Effector memory CD8-positive, alpha-beta T cell (primary cell): ENCODE measurements around the gene TMEM181.
"Not testable (repeated sequence)": the region's sequence is repeated elsewhere in the genome, so short reads cannot be mapped to it uniquely, and the experiment has no call there.

Experiments
- ATAC-seq: fragments of 150-1000 bp; cut with Tn5 transposase; replicated peaks from 2 replicates; pipeline ENCODE4 v1.10.0; 2021; ENCODE audit warnings: mild to moderate bottlenecking, moderate library complexity
- DNase-seq, 3 experiments: peaks; one replicate each; pipeline ENCODE4 v3.0.0; 2021
- H3K27ac Mint-ChIP-seq, 2 donors: one replicate each; pipeline ENCODE4 v1.8.0; 2022; ENCODE audit warnings: mild to moderate bottlenecking in 2 of 2, mixed read lengths in 2 of 2, moderate library complexity in 2 of 2
- H3K27me3 Mint-ChIP-seq, 2 donors: one replicate each; pipeline ENCODE4 v1.8.0; 2022; ENCODE audit warnings: mixed read lengths in 2 of 2
- H3K36me3 Mint-ChIP-seq: one replicate; pipeline ENCODE4 v1.8.0; 2022; ENCODE audit warnings: mild to moderate bottlenecking, moderate library complexity, mixed read lengths; ENCODE audit not compliant: insufficient read depth
- H3K4me1 Mint-ChIP-seq, 2 donors: one replicate each; pipeline ENCODE4 v1.8.0; 2022; ENCODE audit warnings: low read depth in 2 of 2, mixed read lengths in 2 of 2
- H3K4me3 Mint-ChIP-seq, 2 donors: one replicate each; pipeline ENCODE4 v1.8.0; 2022; ENCODE audit warnings: mild to moderate bottlenecking in 2 of 2, mixed read lengths in 2 of 2, moderate library complexity in 2 of 2
- H3K9me3 Mint-ChIP-seq, 2 donors: one replicate each; pipeline ENCODE4 v1.8.0; 2022; ENCODE audit warnings: mixed read lengths in 2 of 2

Gene TMEM181

DNA sequence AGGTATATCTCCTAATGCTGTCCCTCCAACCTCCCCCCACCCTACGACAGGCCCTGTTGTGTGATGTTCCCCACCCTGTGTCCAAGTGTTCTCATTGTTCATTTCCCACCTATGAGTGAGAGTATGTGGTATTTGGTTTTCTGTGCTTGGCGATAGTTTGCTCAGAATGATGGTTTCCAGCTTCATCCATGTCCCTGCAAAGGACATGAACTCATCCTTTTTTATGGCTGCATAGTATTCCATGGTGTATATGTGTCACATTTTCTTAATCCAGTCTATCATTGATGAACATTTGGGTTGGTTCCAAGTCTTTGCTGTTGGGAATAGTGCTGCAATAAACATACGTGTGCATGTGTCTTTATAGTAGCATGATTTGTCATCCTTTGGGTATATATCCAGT lies 54.7 kb downstream of the TMEM181 start:
- peaks cover 46% of the 10 kb centered on the region for H3K36me3 Mint-ChIP-seq
- H3K4me3 Mint-ChIP-seq, DNase-seq, H3K9me3 Mint-ChIP-seq, ATAC-seq, H3K27me3 Mint-ChIP-seq: not testable (repeated sequence)
- peaks cover 23 to 34% of the 10 kb centered on the region in 2 donors for H3K4me1 Mint-ChIP-seq
- H3K27ac Mint-ChIP-seq: peak overlapping the region in 1 of 2 donors; percentile 35

DNA sequence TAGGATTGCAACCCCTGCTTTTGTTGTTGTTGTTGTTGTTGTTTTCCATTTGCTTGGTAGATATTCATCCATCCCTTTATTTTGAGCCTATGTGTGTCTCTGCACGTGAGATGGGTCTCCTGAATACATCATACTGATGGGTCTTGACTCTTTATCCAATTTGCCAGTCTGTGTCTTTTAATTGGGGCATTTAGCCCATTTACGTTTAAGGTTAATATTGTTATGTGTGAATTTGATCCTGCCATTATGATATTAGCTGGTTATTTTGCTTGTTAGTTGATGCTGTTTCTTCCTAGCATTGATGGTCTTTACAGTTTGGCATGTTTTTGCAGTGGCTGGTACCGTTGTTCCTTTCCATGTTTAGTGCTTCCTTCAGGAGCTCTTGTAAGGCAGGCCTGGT lies 58.4 kb downstream of the TMEM181 start:
- not testable (repeated sequence) for DNase-seq
- peak overlapping the region; percentile 62 to 90 for H3K27ac Mint-ChIP-seq
- peaks cover 42% of the 10 kb centered on the region for H3K36me3 Mint-ChIP-seq

DNA sequence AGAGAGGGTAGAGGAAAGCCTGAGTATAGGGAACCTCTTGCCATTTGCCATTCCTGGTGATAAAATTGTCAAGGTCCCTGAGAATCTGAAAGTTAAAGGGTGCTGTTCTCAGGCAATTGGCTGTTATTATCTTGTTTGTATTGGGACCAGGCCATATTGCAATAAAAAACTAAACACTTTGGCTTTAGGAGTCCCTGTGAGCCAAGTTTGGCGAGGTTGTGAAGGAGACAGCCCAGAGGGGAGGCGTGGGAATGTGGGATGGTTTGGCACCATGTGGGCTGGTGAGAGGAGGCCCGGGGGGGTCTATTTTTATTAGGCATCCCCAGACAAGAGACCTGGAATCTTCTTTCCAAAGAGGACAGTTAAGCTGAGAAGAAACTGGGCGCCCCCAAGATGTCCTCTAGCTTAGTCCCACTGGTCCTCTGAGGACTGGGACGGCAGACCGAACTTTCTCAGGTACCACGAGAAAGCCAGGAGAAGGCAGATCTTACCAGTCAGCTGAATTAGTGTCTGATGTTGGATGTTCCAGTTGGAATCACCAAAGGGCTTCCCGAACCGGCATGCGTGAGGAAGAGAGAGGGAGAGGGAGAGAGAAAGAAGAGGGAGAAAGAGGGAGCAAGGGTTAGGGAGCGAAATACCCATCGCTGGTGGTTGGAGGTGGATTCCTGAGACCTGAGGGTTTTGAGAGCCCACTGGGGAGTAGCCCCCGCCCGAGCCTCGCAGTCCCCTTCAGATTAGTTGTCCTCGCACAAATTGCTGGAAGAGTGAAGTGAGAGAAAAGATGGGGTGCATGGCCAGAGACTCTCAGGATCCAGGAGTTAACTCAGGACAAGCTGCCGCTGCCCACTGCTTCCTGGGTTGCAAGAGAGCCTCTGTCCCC lies 60.3 kb downstream of the TMEM181 start:
- H3K4me1 Mint-ChIP-seq: peaks cover 30 to 43% of the 10 kb centered on the region in 2 donors
- ATAC-seq: no peak
- DNase-seq: no peak
- H3K27me3 Mint-ChIP-seq: no peaks in the 10 kb centered on the region
- H3K9me3 Mint-ChIP-seq: no peaks in the 10 kb centered on the region
- peak overlapping the region; percentile 62 to 90 for H3K27ac Mint-ChIP-seq
- no peak overlapping the region for H3K4me3 Mint-ChIP-seq
- H3K36me3 Mint-ChIP-seq: peaks cover 56% of the 10 kb centered on the region

More for the DNA sequence above, 58.4 kb downstream of the TMEM181 start:
- H3K4me1 Mint-ChIP-seq: peaks cover 30 to 45% of the 10 kb centered on the region in 2 donors
- not testable (repeated sequence) for ATAC-seq, H3K27me3 Mint-ChIP-seq, H3K4me3 Mint-ChIP-seq, H3K9me3 Mint-ChIP-seq

DNA sequence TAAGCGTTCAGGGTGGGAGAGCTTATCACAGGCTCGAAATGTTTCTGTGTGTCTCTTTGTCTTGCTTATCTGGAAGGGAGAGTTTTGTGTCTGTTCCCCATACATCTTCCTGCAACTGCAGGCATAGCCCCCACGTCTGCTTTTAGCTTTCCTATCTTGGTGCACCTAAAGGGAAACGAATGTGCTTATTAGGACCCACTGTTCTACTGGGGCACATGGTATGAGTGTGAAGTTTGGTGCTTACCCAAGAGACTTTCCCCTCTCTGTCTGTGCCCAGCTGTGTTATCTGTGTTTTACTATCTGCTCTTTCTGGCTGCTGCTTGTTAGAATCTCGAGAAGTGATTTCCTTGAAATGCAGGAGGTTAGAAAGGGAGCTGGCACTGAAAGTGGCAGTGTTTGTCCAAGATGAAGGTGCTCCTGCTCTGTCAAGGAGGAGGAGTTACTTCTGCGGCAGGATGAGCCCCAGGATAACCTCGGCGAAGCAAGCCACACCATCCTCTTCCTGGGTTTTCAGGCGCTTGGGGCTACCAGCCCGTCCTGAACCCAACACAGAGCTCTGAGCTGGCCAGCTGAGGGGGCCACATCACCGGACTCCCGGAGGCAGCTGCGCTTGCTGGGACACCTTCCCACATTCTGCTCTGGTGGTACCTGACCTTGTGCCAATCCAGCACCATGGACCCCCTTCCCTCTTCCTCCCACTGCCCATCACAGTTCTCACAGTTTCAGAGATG lies 61.2 kb downstream of the TMEM181 start:
- H3K9me3 Mint-ChIP-seq: no peaks in the 10 kb centered on the region
- no peak overlapping the region for H3K4me3 Mint-ChIP-seq
- H3K36me3 Mint-ChIP-seq: peaks cover 66% of the 10 kb centered on the region
- no peak for ATAC-seq
- peaks cover 34 to 44% of the 10 kb centered on the region in 2 donors for H3K4me1 Mint-ChIP-seq
- H3K27me3 Mint-ChIP-seq: no peaks in the 10 kb centered on the region
- peak overlapping the region; percentile 62 to 90 for H3K27ac Mint-ChIP-seq
- DNase-seq: no peak

DNA sequence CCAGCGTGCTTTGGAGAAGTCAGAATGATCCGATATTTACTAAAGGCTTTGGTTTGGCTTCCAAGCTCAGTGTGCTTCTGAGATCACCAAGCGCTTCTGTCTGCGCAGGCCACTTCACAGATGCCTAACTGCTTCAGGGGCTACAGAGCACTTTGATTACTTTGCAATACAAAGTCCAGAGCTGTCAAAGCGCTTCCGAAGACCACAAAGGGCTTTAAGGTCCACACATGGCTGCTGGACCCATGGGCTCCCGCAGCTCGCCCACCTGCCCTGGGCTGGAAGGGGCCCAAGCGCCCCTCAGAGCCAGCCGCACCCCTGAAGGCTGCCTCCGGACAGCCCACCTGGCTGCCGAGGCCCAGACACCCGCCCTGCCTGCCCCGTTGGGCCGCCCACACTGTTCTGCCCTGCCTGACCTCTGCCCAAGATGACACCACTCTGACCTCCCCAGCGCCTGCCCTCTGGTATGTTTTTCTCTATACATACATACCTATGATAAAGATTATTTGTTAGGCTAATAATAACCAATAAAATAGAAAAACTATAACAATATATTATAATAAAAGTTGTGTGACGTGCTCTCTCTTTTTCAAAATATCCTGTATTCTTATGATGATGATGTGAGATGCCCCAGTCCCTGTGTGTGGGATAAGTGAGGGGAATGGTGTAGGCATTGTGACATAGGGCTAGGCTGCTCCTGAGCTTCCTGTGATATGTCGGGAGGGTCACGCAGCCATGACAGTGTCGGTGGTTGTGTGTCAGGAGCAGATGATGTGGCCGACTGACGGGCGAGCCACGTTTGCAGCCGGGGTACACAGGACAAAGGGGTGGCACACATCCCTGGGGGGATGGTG lies 62.0 kb downstream of the TMEM181 start:
- DNase-seq (no peak), ATAC-seq (no peak)
- peaks cover 73% of the 10 kb centered on the region for H3K36me3 Mint-ChIP-seq
- H3K4me3 Mint-ChIP-seq: no peak overlapping the region
- peak overlapping the region; percentile 62 to 90 for H3K27ac Mint-ChIP-seq
- no peaks in the 10 kb centered on the region for H3K27me3 Mint-ChIP-seq
- peaks cover 38 to 45% of the 10 kb centered on the region in 2 donors for H3K4me1 Mint-ChIP-seq
- H3K9me3 Mint-ChIP-seq: no peaks in the 10 kb centered on the region

DNA sequence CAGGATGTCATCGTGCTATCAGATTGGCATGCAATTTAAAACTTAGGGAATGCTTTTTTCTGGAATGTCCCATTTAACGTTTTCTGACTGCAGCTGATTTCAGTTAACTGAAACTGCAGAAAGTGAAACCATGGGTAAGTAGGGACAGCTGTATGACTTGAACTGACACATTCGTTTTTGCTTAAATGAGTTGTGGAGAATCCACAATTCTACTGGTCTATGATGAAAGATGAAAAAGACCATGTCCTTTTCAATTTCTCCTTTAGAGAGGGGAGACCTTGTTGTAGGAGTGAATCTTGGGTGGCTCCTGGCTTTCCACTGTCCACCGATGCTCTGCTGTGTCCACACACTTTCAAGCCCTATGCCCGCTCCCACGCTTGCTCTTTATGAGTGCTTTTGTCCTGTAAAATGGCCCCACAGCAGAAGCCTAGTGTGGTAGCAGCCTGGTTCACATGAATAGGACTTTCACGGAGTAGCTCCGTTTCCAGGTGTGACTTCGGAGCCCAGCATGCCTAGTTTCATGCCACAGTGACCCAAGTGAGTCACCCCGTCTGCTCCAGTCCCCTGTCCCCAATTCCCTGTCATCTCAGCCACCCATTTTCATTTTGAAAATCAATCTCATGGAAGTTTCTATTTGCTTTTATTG lies 62.8 kb downstream of the TMEM181 start:
- ATAC-seq: no peak
- Mint-ChIP-seq H3K4me1 (peaks cover 38 to 44% of the 10 kb centered on the region in 2 donors), H3K27me3 (no peaks in the 10 kb centered on the region), H3K36me3 (peaks cover 80% of the 10 kb centered on the region), H3K4me3 (no peak overlapping the region), H3K27ac (peak overlapping the region; percentile 42 to 62), H3K9me3 (no peaks in the 10 kb centered on the region)
- no peak for DNase-seq

DNA sequence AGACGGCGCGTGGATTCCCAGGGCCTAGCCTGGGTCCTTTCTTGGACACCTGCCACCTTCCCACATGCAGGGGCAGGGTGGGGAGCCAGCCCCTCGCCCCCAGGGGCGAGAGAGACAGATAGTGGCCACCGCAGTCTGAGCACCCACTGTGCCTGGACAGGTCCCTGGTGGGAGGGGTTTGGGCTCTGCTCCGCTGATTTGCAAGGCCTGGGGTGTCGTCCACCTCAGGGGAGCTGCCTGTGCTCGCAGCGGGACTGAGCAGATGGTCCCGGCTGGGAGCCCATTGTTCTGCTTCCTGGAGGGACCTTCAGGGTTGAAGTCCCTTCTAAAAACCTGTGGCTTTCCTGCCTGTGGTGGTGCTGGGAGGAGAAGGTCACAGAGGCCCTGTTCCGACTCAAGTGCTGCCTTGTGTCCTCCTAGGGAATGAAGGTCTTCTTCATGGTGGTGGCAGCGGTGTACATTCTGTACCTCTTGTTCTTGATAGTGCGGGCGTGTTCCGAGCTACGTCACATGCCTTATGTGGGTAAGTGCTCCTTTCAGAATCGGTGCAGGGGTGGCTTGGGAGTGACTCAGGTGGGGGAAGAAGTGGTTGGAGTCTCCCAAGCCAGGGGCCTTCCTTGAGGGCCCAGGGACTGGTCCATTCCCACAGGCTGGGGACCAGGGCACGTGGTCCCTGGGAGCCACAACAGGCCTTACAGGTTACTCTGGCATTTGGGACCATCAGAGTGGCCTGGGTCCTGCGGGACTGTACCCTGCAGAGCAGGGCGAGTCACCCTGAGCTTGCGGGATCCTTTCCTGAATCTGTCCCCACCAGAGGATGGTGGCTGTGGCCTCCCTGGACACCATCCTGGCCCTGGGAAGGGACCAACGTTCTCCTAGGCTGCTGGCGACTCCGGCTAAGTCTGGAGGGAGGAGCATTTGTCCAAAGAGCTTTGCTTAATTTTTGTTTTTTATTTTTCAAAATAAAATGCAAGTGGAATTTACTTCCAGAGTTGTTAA lies 65.1 kb downstream of the TMEM181 start:
- Mint-ChIP-seq H3K9me3 (no peaks in the 10 kb centered on the region), H3K36me3 (peaks cover 73% of the 10 kb centered on the region), H3K27me3 (no peaks in the 10 kb centered on the region), H3K4me1 (peaks cover 27 to 38% of the 10 kb centered on the region in 2 donors), H3K4me3 (no peak overlapping the region), H3K27ac (peak overlapping the region in 1 of 2 donors; percentile 80)
- no peak for DNase-seq
- no peak for ATAC-seq

DNA sequence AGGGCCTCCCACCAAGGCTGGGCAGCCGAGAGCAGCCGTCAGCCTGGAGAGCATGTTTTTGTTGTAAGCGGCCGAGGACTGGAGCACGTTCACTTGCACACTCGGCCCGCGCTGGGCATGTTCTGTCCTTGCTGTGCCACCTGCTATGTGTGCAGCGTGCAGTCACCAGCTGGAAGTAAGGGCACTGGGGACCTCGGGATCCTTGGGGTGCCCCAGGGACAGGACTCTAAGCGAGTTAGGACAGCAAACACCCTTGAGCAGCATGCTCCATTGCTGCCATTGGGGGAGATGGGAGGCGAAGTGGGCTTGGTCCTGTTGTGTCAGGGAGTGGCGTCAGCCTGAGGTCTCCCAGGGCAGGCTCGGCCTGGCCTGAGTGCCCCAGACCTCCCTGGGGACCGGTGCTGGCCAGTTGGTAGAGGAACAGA lies 66.0 kb downstream of the TMEM181 start:
- peaks cover 22 to 30% of the 10 kb centered on the region in 2 donors for H3K4me1 Mint-ChIP-seq
- H3K36me3 Mint-ChIP-seq: peaks cover 78% of the 10 kb centered on the region
- H3K27ac Mint-ChIP-seq: peak overlapping the region; percentile 80 to 93
- H3K4me3 Mint-ChIP-seq: no peak overlapping the region
- H3K27me3 Mint-ChIP-seq: no peaks in the 10 kb centered on the region
- no peak for DNase-seq
- no peak for ATAC-seq
- no peaks in the 10 kb centered on the region for H3K9me3 Mint-ChIP-seq

DNA sequence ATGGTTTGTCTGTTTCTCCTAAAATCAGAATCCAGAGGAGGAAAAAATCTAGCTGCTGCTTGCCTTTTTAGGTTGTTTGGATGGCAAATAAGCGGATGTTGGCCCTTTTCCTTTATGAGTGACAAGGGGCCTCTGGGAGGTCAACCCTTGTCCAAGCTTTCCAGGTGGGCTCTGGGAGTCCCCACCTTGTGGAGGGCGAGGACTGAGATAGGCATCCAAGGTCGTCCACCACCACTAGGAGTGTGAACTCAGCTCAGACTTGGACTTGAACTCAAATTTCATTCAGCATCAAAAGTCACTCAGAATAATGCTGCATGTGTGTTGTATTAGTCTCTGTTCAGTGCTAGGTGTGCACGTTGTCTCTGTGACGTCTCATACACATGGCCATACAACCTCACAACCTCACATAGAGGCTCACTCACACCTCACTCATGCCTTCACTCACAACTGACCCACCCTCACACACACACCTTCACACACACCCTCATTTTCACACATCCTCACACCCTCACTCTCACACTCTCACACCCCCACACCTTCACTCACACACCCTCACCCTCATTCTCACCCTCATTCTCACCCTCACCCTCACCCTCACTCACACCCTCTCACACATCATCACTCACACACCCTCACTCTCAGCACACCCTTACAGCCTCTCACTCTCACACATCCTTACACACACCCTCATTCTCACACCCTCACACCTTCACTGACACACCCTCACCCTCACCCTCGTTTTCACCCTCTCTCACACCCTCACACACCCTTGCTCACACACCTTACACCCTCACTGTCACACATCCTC lies 66.7 kb downstream of the TMEM181 start:
- ATAC-seq (no peak), DNase-seq (no peak)
- Mint-ChIP-seq H3K4me3 (no peak overlapping the region), H3K4me1 (peaks cover 28 to 35% of the 10 kb centered on the region in 2 donors), H3K27ac (peak overlapping the region; percentile 80 to 93), H3K27me3 (no peaks in the 10 kb centered on the region), H3K36me3 (peaks cover 82% of the 10 kb centered on the region), H3K9me3 (no peaks in the 10 kb centered on the region)

DNA sequence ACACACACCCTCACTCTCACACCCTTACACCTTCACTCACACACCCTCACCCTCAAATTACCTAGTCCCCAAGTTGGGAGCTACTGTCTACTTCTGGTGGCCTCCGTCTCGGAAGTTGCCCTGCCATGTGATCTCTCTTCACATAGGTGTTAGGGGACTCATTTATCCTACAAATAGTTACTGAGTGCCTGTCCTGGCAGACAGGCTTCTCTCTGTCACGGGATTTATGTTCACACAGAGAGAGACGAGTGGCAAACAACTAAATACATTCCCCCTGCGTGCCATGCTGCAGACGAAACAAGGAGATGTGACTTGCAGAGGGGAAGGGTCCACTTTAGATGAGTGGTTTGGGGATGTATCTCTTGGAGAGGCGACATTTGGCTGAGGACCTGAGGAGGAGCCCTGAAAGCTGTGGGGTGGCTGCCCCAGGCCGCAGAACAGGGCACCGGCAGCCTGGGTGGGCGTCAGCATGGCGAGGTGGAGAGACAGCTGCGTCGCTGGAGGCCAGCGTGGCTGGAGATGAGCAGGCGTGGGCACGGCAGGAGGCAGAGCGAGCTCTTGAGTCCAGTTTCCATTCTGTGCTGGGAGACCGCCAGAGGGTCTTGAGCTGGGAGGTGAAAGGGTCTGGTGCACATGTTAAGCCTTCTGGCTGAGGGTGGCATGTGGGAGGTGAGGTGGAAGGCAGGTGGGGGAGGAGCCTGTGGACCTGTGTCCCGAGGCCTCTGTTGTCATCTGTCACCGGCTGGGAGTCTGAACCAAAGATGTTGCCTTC lies 67.5 kb downstream of the TMEM181 start:
- peak overlapping the region; percentile 80 to 91 for H3K27ac Mint-ChIP-seq
- H3K4me1 Mint-ChIP-seq: peaks cover 26 to 39% of the 10 kb centered on the region in 2 donors
- peaks cover 84% of the 10 kb centered on the region for H3K36me3 Mint-ChIP-seq
- H3K9me3 Mint-ChIP-seq: no peaks in the 10 kb centered on the region
- H3K4me3 Mint-ChIP-seq: no peak overlapping the region
- H3K27me3 Mint-ChIP-seq: no peaks in the 10 kb centered on the region
- DNase-seq (no peak), ATAC-seq (no peak)

DNA sequence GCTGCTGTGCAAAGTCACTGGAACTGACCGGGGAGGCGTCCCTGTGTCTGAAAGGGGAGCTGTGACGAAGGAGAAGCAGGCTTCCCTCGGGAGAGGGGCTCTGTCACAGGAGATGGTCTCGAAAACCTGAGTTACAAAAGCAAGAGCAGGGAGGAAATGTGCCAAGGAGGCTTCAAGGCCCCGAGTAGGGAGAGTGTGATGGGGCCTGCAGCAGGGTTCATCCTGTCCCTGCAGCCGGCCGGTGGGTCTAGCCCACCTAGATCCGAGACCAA lies 68.0 kb downstream of the TMEM181 start:
- Mint-ChIP-seq H3K4me1 (peaks cover 26 to 40% of the 10 kb centered on the region in 2 donors), H3K4me3 (no peak overlapping the region), H3K9me3 (no peaks in the 10 kb centered on the region), H3K27ac (peak overlapping the region; percentile 80 to 91), H3K27me3 (no peaks in the 10 kb centered on the region), H3K36me3 (peaks cover 82% of the 10 kb centered on the region)
- DNase-seq (no peak), ATAC-seq (no peak)
